NCI-H2081 (cell line): ENCODE measurements around the gene LYZL2.
"Not testable (repeated sequence)": the region's sequence is repeated elsewhere in the genome, so short reads cannot be mapped to it uniquely, and the experiment has no call there.

Experiments used
- DNase-seq, 2 experiments: peaks; one replicate each; lab custom pipeline; 2025; lab: John Stamatoyannopoulos, UW

Gene LYZL2

DNA sequence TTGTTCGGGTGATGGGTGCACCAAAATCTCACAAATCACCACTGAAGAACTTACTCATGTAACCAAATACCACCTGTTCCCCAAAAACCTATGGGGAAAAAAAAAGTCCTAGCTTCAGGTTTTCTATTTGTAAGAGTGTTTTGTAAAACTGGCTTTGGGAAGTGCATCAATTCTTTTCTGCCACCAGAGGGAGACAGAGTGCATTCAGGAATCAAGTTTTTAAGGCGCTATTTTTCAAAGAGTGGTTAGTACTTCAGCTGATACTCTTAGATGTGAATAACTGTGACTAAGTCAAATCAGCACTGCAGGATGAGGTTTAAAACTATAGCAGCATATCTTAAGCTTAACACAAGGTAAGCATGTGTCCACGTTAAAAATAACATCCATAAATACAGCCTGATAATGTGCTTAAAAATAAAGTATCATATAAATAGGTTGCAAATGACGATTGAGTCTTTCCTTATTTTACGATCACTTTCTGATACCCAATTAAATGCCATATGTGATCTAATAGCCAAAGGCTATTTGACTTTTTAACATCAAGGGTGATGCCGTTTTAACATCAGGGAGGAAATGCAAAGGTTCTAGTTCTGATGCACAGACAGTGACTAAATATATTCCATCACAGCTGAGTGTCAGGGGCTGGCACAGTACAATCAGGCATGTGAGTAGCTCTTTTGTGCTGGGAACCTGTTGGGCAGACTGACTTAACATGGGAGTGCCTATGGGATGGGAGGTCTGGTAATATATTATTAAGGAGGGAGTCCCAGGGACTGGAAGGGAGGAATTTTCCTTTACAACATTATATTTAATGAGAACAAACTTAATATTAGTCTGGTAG lies 10.6 kb upstream of the LYZL2 start:
- peak; percentile 9 to 14 for DNase-seq

DNA sequence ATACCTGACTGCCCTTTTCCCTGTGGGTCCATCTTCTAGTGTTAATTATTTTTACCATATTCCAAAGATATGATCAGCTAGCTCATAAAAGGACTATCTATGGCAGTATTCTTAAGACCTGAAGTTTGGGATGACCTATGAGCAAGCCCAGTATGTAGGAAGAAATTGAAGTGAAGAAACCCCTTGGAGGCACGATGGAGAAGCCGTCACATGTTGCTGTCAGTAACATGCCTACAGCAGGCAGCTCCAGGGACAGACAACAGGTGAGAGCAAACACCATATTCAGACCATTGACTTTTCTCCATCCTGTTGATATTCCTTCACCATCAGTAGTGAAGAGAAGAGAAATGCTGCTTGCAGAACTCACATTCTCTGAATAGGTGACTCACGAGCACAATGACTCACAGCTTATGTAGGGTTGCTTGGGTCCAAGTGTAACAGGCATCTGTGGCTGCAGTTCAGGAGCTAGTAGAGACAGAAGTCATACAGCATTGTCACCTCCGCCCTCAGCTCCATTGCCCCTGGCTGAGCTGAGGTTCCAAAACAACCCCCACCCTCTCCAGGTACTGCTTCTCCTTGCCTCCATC lies 8.4 kb upstream of the LYZL2 start:
- no peak for DNase-seq

DNA sequence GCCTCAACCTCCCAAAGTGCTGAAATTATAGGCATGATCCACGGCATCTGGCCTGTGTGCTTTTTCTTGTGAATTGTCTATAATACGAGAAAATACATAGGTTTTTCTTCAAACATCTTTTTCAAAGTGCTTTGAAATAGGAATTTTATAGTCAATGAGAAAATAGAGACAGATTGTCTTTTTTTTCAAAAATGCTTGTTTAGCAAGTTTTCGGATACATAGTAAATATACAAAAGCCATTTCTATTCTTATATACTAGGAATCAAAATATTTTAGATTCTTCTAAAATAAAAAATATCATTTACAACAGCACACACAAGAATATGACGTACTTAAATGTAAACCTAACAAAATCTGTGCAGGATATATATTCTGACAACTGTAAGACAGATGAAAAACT lies 1.6 kb upstream of the LYZL2 start:
- DNase-seq: no peak

DNA sequence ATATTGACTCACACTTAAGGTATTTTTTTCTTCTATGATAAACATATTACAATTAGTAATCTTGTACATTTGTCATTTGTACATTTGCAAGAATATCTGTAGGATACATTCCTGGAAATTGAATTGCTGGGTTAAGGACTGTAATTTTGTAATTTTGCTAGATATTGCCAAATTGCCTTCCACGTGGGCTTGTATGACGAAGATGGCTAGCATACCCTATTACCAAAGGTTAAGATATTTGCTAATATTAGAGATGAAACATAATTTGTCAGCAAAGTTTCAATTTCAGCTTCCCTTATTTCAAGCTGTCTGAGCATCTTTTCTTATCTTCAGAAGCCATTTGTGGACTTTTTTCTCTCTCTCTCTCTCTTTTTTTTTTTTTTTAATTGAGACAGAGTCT lies 1.0 kb upstream of the LYZL2 start:
- DNase-seq: no peak

DNA sequence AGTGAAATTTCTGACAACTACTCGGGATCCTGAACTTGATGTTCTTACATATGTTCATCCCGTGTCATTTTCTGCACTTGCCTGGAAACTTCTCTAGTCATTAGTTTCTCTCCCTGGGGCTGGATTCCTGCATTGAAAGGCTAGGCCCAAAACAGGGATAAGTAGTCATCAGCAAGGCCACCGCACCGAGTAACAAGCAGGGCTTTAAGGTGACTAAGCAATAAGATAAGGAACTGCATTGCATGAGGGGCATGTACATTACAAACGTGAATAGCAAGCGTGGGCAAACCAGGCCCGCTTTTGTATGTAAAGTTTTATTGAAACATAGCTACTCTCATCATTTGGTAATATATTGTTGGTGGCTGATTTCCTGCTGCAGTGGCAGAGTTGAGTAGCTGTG lies 977 bp downstream of the LYZL2 start:
- not testable (repeated sequence) for DNase-seq

DNA sequence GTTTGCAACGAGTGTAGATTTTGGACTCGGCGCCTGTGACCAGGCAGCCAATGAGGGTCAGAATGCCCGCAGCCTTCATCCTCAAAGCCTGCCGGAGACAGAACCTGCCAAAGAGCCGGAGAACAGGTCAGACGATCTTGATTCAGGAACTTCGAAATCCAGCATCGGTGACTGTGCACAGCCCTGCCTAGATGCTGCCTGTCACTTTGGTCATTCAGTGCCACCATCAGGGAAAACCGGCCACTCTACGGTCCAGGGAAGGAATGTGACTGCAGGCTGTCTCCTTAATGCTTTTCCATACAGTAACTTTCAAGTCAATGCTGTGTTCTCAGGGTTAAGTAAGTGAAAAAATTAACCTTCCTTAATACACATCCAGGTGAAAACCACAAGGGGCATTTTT lies 2.7 kb downstream of the LYZL2 start:
- not testable (repeated sequence) for DNase-seq

DNA sequence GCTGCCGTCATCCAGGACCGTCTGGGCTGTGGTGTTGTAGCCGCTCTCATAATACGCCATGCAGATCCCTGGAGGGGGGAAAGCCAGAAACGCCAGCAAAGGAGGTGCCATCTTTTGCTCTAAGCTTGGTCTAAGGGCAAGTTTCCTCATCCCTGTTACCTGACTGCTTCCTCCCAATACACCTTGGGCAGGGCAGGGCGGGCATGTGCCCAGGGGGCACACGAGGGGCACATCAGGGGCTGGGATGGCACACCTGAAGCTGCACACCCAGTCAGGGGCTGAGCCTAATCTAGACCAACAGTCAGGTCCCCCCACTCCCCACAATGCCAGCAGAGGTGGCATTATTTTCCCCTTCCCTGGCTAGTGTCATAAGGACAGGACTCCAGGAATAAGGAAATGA lies 3.4 kb downstream of the LYZL2 start:
- not testable (repeated sequence) for DNase-seq

DNA sequence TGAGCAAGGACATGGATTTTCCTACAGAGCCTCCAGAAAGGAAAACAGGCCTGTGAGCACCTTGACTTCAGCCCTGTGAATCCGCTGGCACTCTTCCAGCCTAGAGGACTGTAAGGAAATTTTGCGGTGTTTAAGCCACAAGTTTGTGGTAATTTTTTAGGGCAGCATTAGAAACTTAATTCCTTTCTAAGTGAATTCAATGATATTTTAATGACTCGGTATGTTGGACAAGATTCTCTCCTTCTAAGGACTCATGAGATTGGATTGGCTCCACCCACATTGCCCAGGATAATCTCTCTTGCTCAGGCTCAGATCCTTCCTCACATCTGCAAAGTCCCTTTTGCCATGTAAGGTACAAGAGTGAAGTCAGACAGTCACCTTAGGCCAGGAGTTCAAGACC lies 4.5 kb downstream of the LYZL2 start:
- no peak for DNase-seq

DNA sequence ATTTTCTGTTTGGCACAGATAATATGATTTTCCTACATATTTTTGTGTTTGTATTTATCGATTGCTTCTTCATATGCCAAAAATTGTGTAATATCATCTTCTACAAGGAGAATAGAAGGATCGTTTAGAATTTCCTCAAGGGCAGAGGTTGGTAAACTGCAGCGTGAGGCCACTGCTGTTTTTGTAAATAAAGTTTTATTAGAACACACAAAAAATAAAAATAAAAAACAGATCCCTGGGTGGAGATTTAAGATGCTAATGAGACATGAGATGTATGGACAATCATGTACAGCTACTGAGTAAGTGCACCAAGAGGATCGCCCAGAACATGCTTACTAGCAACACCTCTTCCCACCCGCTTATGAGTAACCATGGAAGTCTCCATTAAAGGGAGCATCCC lies 9.6 kb downstream of the LYZL2 start:
- DNase-seq: no peak

DNA sequence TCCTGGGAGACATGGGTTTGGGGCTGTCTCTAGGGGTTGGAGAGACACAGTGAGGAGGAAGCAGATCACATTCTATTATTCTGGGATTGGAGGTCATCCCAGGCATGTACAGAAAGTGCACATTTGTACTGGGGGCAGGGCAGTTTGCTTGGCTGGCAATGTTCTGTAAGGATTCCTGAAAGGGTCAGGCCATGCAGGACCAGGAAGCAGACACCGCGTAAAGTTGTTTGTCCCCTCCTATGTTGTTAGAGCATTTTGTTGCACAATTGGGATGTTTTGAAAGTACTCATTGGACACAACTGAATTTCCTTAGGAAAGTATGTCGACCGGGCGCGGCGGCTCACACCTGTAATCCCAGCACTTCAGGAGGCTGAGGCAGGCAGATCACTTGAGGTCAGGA lies 12.5 kb downstream of the LYZL2 start:
- no peak for DNase-seq

DNA sequence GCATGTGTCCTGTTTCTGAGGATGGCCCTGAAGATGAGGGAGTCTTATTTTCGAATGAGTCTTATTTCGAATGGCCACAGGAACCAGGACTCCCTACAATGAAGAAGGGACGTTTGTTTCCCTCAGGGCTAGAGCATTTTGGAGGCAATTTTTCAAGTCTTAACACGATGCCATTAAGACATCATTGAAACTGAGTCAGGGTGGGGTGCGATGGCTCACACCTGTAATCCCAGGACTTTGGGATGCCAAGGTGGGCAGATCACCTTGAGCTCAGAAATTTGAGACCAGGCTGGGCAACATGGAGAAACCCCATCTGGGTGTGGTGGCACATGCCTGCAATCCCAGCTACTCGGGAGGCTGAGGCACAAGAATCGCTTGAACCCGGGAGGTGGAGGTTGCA lies 18.5 kb downstream of the LYZL2 start:
- not testable (repeated sequence) for DNase-seq

DNA sequence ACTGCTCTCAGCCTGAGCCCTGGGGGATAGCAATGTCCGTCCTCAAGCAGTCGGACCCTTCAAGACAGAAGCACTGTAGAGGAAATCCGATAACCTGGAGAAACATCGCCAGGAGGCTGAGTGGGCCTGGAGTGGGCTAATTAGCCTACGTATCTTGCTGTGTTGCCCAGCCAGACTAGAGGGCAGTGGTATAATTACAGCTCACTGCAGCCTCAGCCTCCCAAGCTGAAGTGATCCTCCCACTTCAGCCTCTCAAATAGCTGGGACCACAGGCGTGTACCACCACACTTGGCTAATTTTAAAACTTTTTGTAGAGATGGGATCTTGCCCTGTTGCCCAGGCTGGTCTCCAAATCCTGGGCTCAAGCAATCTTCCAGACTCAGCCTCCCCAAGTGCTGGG lies 21.7 kb downstream of the LYZL2 start:
- DNase-seq: no peak

DNA sequence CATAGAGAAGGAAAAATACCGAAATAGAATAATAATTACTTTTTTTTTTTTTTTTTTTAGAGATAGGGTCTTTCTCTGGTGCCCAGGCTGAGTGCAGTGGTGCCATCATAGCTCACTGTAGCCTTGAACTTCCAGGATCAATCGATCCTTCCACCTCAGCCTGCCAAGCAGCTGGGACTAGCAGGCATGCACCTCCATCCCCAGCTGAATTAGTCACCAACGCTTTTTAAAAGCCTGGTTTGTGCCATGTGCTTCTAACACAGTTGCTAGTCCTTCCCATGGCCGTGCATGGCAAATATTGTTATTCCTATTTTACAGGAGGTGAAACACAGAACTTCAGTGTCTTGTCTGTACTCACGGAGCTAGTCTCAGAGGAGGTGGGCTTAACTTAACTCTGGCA lies 23.2 kb downstream of the LYZL2 start:
- DNase-seq: peak in 1 of 2 experiments; percentile 8

DNA sequence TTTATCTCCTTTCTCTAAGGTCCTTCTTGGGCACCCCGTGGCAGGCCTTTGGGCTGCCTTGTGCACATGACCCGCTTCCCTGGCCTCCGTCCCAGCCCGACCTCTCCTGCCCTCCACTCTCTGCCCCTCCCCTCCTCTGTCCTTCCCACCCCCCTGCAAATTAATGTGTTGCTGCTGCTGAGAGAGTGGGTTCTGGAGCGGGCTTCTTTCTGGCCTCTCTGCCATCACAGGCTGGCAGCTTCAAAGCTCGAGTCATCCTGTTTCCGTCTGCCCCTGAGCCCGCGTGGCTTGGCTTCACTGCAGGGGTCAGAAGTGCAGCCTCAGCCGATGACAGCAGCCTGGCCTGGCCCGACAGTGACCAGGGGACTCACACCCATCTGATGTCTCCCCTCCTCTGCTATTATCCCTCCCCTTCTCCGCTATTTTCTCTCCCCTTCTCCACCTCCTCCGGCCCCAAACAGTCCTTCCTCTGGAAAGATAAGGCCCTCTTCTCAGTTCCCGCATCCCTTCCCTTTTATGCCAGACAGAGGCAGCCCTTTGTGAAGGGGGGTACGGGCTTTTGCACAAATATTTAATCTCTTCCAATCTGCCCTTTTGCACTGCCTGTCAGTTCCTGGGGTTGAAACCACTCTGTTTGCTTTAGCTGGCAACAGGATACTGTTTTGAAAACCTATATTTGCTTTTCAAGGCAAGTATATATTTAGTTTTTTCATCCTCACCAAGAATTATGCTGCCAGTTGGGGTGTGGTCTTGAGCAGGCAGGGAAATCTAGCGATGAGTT lies 24.0 kb downstream of the LYZL2 start:
- DNase-seq: peak; percentile 34 to 70

DNA sequence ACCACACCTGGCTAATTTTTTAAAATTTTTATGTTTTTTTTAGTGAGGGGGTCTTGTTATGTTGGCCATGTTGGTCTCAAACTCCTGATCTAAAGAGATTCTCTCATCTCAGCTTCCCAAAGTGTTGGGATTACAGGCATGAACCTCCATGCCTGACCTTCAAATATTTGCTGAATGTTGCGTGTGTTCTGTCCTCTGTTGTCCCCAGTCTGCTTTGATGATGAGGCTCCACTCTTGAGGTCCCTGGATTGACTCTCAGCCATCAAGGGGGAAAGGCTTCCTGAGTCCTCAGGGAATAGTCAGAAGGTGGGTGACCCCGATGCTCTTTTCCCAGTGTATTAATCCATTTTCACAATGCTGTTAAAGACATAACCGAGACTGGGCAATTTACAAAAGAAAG lies 26.0 kb downstream of the LYZL2 start:
- DNase-seq: no peak

DNA sequence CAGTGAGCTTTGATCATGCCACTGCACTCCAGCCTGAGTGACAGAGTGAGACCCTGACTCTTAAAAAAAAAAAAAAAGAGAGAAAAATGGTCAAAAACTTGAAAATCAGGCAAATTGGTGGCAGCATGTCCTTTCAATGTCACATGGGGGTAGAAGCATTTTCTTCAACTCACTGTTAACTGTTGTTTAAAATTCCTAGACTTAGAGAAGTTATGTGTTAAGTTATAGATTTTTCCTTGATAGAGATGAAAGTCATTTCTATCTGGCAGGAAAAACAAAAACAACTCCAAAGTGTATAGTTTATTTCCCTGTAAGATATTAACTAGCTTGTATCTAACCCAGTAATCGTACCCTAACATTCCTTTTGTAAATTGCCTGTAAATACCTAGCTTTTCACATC lies 26.8 kb downstream of the LYZL2 start:
- DNase-seq: no peak

DNA sequence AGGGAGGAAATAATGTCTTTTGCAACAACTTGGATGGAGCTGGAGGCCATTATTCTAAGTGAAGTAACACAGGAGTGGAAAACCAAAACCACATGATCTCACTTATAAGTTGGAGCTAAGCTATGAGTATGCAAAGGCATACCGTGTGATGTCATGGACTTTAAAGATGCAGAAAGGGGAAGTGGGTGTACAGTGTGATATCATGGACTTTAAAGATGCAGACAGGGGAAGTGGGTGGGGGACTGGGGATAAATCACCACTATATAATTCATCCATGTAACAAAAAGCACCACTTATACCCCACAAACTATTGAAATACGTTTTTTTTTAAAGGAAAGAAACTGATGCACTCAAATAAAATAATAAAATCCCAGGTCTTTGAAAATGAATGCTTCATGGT lies 29.5 kb downstream of the LYZL2 start:
- DNase-seq: no peak

DNA sequence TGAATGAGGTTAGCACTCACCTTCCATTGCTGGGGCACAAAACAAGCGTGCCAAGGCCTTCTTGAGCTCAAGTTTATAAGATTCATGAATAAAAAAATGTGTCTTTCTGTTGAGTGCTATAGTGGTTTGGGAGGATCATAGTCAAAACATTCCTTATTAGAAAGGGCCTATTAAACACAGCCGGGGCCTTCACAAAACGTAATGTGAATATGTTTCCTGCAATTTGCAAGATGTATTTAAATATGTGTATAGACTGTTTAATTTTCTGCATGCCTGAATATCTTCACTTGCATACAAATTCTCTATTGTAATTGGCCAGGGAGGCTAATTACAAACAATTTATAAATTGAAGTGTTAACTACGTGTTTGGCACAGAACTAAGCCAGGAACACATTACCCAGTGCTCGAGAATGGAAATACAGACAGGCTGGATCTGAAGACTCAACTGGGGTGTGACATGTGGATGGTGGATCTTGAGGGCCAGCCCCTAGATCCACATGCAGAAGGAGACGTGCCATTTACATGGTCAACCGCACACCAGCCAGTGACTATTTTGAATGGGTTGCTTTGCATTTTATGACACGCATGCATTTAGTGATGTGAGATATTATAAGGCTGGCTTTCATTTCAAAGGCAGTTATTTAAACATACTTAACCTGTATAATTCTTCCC lies 31.3 kb downstream of the LYZL2 start:
- peak in 1 of 2 experiments; percentile 32 for DNase-seq

DNA sequence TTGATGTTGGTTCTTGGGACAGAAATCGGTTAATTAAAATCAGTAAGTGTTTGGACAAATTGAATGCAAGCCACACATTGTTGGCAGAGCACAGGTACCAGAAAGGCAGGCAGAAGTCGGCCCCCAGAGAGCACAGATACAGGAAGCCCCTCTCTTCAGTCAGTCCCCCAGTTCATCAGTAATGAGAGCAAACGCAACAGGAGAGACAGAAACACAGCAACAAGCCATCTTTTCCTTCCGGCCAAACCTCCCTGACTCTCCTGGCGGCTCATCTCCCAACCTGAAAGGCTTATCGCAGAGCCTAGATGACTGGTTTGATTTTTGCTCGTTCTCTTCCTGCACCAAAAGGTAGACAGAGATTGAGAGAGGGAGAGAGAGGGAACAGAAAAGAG lies 32.1 kb downstream of the LYZL2 start:
- not testable (repeated sequence) for DNase-seq

DNA sequence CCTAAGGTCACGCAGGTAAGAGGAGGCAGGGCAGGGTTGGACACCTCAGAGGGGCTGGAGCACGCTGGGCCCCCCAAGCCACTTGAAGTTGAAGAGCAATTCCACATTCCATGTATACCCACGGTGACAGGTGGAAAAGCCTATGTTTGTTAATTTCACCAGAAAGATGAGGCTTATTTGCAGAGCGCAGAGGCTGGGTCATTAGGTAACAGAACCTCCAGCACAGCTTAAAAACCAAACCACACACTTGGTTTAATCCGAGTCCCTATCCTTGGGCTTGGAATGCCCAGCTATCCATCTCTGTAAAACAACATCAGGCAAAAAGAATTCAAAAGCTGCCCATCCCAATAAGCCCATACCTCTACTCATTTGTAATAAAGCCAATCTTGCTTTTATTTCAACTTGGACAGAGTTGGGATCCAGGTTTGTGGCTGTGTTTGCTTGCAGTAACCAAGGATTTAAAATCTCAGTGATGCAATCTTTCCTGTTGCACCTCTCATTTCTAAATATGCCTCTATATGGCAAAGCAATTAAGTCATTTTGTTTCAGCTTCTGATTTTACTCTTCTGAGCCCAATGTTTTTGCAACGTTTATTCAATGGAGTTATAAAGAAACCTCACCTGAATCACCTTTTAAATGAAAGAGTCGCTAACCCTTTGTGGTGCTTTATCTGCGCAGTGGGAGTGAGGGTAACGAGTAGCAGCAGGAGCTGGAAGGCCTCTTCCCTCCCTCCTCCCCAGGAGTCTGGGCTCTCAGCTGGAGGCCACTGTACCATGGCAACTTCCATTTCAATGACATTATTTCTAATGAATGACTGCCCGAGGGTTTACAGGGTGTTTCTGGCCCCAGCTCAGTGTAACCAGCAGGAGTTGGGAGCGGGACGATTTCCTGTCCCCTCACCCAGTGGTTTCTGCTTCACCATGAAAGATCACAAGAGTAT lies 32.8 kb downstream of the LYZL2 start:
- DNase-seq: peak; percentile 73 to 84

DNA sequence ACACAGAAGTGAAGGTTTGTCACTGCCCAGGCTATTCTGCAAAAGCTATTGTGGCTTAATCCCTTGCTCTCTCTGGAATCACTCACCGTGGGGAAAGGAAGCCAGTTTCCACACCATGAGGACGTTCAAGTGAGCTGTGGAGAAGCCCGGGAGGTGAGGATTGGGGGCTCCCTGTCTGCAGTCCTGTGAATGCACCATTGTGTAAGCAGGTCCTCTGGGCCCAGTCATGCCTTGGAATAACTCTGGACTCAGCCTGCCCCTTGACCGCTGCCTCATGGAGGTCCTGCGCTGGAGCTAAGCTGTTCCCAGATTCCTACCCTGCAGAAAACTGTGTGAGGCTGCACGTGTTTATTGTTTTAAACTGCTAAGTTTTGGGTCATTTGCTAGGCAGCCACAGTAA lies 33.5 kb downstream of the LYZL2 start:
- DNase-seq: no peak
